Ishikawa (cell line): ENCODE data around the gene HSD17B14.
A peak's percentile ranks its signal among the peaks of the same experiment; 100 is the strongest.

Source experiments
- CEBPB ChIP-seq: IDR thresholded peaks from 2 replicates; pipeline ENCODE4 v1.6.1; 2012
- CREB1 ChIP-seq: IDR thresholded peaks from 2 replicates; pipeline ENCODE4 v1.6.1; 2012; ENCODE audit warnings: low read depth
- EGR1 ChIP-seq: IDR thresholded peaks from 2 replicates; pipeline ENCODE4 v1.6.1; 2012
- EP300 ChIP-seq: IDR thresholded peaks from 2 replicates; pipeline ENCODE4 v1.6.1; 2012; ENCODE audit warnings: borderline replicate concordance
- FOXM1 ChIP-seq: IDR thresholded peaks from 2 replicates; pipeline ENCODE4 v1.6.1; 2012; ENCODE audit warnings: low read depth, borderline replicate concordance
- MAX ChIP-seq: IDR thresholded peaks from 2 replicates; pipeline ENCODE4 v1.6.1; 2012
- NFIC ChIP-seq: IDR thresholded peaks from 2 replicates; pipeline ENCODE4 v1.6.1; 2012
- RAD21 ChIP-seq: IDR thresholded peaks from 2 replicates; pipeline ENCODE4 v1.6.1; 2012; ENCODE audit warnings: low read depth
- REST ChIP-seq: IDR thresholded peaks from 2 replicates; pipeline ENCODE4 v1.6.1; 2012; ENCODE audit warnings: low read depth, mild to moderate bottlenecking
- TAF1 ChIP-seq: IDR thresholded peaks from 2 replicates; pipeline ENCODE4 v1.6.1; 2012; ENCODE audit warnings: low read depth, mild to moderate bottlenecking
- TCF12 ChIP-seq: IDR thresholded peaks from 2 replicates; pipeline ENCODE4 v1.6.1; 2012; ENCODE audit warnings: low read depth
- TEAD4 ChIP-seq: IDR thresholded peaks from 2 replicates; pipeline ENCODE4 v1.6.1; 2012
- USF1 ChIP-seq: IDR thresholded peaks from 2 replicates; pipeline ENCODE4 v1.6.1; 2012
- YY1 ChIP-seq: IDR thresholded peaks from 2 replicates; pipeline ENCODE4 v1.6.1; 2012; ENCODE audit warnings: low read depth
- ZBTB7A ChIP-seq: IDR thresholded peaks from 2 replicates; pipeline ENCODE4 v1.6.1; 2012; ENCODE audit warnings: low read depth

Gene HSD17B14

GRCh38 chr19:48877855-48878195, 41.5 kb upstream of the HSD17B14 start:
- TF ChIP-seq ZBTB7A (no peak), RAD21 (no peak), CREB1 (no peak), MAX (no peak), REST (no peak), FOXM1 (no peak), CEBPB (no peak), USF1 (no peak), EP300 (no peak), NFIC (no peak), TCF12 (no peak), TAF1 (no peak), TEAD4 (no peak), EGR1 (no peak), YY1 (no peak)

GRCh38 chr19:48876043-48876981, 40.0 kb upstream of the HSD17B14 start:
- TF ChIP-seq NFIC: 0 out of 2 replicates have a peak, but pooled peaks have one; percentile 27

- TF ChIP-seq RAD21 (no peak), NFIC (peak; percentile 84)
These were observed 38.2 kb upstream of the HSD17B14 start for GRCh38 chr19:48874303-48875135.

- TF ChIP-seq NFIC (no peak), RAD21 (no peak), ZBTB7A (no peak), USF1 (no peak), TEAD4 (no peak), FOXM1 (no peak), REST (no peak), YY1 (no peak), EP300 (no peak), EGR1 (no peak), CEBPB (no peak), MAX (no peak), TCF12 (no peak)
These were observed 37.4 kb upstream of the HSD17B14 start for GRCh38 chr19:48873476-48874302.

- TF ChIP-seq USF1 (no peak), NFIC (peak; percentile 51), TEAD4 (peak; percentile 72), ZBTB7A (0 out of 2 replicates have a peak, but pooled peaks have one; percentile 39), TCF12 (peak; percentile 35; the same call in 1 of the 2 replicates), EP300 (0 out of 2 replicates have a peak, but pooled peaks have one; percentile 13), CEBPB (no peak)
These were observed 36.7 kb upstream of the HSD17B14 start for GRCh38 chr19:48872884-48873475.
